GM18868 (cell line): ENCODE data around the gene PLEKHG2.
"Not testable (repeated sequence)": the region's sequence is repeated elsewhere in the genome, so short reads cannot be mapped to it uniquely, and the experiment has no call there.

Experiments used
- ATAC-seq: cut with Tn5 transposase; IDR thresholded peaks from one replicate; pipeline ENCODE4 v1.9.1; 2021; ENCODE audit warnings: mild to moderate bottlenecking, moderate library complexity; ENCODE audit not compliant: unreplicated experiment

Gene PLEKHG2

DNA sequence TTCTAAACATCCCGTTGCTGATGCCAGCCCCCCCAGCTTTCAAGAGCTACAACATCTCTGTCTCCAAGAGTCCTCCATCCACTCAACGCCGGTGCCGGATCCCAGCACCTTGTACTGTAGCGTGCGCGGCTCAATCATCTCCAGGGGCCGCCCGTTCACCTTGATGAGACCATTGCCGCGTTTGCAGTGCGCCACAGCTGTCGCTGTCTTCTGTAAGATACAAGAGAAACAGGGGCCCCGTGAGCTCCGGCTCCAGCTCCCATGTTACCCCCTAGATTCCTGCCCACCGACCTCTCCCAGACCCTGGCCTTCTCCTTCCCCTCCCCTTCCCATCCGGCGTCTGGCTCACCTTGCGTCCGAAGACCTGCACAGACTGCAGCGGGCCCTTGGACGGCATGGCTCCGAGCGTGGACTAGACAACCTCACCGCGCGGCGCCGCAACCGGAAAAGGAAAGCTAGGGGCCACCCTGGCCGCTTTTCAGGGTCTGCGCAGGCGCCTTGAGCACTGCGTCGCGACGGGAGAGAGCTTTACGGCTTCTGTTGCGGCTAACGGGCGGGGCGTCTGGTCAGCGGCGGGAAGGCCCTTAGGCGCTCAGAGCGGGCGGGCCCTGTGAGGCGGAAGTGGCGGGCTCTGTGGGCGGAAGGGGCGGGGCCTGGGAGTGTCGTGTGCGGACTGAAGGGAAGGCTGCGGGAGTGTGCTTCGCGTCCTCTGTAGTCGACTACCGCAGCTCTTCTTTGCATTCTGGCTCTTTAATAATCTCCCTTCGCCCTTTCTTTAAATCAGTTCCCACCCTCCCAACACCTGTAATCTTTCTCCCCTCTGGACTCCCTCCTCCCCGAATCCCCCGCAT is 23.3 kb downstream of the PLEKHG2 start, which contains the start of gene RPS16:
TSS of gene RPS16 (minus strand) at position 451 of the 851 bp plus-strand sequence. CDS start at position 397, 54 bp downstream.
- ATAC-seq: peak; percentile 83

DNA sequence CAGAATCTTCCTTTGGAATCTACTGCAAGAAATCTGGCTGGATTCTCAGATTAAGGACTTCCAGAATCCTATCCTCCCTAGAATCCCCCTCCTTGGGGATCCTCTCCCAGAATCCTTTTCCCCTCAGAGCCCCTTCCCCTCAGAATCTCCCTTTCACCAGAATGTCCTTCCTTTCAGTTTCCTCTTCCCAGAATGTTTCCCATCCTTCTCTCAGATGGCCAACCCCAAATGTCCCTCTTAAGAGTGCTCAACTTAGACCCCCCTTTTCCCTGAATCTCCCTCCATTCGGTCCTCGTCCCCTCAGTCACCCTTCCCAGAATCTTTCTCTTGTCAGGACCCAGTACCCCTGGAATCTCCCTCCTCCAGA is 23.9 kb downstream of the PLEKHG2 start:
- no peak for ATAC-seq

DNA sequence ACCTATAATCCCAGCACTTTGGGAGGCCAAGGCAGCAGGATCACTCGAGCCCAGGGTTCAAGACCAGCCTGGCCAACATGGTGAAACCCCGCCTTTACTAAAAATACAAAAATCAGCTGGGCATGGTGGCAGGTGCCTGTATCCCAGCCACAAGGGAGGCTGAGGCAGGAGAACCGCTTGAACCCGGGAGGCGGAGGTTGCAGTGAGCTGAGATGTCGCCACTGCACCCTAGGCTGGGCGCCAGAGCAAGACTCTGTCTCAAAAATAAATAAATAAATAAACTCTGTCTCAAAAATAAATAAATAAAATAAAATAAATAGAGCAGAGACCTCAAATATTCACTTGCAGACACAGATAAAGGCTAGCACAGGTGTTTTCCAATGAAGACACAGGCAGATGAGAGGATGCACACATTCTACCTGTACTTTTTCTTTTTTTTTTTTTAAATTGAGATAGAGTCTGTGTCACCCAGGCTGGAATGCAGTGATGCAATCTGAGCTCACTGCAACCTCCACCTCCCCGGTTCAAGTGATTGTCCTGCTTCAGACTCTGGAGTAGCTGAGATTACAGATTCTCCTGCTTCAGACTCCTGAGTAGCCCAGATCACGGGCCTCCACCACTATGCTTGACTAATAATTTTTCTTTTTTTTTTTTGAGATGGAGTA is 25.9 kb downstream of the PLEKHG2 start:
- no peak for ATAC-seq

DNA sequence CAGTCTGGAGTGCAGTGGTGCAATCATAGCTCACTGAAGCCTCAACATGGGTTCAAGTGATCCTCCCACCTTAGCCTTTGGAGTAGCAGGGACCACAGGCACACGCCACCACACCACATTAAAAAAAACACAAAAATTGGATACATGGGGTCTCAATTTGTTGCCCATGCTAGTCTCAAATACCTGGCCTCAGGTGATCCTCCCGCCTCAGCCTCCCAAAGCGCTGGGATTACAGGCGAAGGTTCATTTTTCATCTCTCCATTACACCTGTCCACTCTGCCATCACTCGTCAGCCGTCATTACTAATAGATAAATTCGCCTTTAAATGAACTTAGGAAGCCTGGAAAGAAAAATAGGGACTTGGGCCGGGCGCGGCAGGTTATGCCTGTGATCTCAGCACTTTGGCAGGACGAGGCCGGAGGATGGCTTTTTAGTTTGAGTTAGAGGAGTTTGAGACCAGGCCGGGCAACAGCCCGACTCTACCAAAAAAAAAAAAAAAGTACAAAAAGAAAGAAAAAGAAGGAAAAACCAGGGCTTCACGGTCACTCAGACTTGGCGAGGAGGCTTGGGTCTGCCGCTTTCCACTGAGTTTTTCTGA is 32.2 kb downstream of the PLEKHG2 start:
- no peak for ATAC-seq

DNA sequence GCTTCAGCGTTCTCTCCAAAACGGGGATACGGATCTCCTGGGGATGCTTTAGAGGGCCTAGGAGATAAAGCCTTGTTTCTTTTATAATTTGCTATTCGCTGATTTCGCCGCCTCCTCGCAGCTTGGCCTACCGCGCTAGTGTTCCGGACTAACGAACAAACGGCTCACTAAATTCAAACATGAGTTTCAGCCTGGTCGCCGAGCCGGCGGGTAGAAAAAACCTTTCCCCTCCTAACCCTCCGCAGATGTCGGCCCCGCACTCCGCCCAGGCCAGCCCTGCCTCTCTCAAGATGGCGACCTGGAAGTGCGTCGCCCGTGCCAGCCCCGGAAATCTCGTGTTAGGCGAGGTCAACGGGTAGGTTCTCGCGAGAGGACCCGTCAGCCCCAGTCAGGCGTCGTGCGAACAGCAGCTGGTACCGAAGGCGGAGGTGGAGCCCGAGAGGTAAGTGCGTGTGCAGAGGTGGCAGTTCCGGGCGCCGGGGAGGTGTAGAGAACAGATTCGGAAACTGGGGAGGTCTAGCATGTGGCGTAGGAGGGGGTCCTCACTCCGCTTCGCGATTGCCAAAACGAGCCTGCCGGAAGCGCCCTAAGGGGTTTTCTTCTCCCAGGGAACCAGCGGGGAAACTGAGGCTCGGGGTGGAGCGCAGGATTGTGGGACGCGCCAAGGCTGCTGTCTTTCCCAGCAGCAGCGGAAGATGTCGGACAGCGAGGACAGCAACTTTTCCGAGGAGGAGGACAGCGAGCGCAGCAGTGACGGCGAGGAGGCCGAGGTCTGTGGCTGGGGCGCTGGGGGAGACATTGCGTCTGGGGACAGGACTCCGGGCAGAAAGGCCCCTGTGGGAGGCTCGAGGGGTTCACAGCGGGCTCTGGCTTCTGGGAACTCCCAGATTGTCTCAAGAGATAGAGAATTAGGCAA is 33.0 kb downstream of the PLEKHG2 start, which contains the start of gene SUPT5H:
TSS of gene SUPT5H (plus strand) at position 387 of the 916 bp plus-strand sequence. CDS start at position 696, 309 bp downstream.
- ATAC-seq: peak; percentile 80

DNA sequence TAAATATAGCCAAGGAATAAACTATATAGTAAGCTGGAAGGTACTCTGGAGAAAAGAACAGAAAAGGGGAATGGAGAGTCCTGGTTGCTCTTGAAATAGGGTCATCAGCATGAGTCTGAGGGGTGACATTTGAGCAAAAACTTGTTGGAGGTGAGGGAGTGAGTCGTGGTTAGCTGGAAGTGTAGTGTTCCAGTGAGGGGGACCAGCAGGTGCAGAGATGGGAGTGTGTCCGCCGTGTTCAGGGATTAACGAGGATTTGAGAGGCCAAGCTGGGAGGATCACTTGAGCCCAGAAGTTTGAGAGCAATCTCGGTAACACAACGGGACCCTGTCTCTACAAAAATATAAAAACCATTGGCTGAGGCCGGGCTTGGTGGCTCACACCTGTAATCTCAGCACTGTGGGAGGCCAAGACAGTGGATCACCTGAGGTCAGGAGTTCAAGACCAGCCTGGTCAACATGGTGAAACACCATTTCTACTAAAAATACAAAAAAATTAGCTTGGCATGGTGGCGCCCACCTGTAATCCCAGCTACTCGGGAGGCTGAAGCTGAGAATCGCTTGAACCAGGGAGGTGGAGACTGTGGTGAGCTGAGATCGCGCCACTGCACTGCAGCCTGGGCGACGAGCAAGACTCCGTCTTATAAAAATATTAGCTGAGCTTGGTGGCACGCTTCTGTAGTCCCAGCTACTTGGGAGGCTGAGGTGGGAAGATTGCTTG is 34.1 kb downstream of the PLEKHG2 start:
- no peak for ATAC-seq

DNA sequence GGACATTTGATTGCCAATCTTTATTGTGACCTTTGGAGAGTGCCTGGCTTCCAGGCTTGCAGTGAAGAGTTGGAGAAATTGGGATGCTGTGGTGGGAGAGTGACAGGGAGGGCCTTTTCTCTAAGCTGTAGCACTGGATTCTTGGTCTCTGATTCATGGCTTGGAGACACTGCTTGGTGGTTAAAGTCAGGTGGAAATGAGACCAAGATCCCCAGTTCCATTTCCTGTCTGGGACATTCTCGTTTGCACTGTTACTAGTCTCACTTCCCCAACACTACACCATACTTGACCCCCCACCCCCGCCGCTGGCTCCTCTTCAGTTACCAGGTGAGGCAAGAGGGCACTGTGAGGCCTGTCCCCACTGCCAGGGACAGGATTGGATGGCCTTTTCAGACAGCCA is 35.8 kb downstream of the PLEKHG2 start:
- no peak for ATAC-seq

DNA sequence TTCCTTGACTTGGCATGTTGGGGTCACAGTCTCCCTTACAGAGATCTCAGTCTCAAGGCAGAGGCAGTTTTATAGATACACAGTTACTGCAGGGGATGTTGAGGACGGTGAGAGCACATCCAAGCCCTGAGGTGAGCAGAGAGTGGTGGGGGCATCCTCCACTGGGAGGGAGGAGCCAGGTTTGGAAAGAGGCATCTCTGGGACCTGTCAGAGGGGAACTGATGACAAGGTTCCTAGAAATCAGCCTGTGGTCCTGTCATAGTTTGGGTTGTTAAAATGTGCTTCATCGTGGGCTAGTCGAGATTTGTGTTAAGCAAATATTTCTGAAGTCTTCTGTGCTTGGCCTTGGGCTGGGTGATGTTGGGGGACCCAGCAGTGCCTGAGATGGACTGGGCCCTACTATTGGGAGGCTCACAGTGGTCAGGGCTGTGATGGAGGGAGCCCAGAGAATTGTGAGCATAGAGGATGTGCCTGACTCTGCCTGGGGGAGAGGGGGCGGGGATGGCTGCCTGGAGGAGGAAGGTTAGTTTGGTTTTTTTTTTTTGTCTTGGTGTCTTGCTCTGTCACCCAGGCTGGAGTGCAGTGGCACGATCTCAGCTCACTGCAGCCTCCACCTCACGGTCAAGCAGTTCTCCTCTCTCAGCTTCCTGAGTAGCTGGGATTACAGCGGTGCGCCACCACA is 36.8 kb downstream of the PLEKHG2 start:
- ATAC-seq: no peak

DNA sequence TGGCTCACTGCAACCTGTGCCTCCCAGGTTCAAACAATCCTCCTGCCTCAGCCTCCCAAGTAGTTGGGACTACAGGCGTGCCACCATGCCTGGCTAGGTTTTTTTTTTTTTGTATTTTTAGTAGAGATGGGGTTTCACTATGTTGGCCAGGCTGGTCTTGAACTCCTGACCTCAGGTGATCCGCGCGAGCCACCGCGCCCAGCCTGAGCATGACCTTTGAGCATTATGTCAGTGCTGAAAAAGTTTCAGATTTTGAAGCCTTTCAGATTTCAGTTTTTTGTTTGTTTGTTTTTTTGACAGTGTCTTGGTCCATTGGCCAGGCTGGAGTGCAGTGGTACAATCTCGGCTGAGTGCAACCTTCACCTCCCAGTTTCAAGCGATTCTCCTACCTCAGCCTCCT is 38.8 kb downstream of the PLEKHG2 start:
- ATAC-seq: not testable (repeated sequence)

DNA sequence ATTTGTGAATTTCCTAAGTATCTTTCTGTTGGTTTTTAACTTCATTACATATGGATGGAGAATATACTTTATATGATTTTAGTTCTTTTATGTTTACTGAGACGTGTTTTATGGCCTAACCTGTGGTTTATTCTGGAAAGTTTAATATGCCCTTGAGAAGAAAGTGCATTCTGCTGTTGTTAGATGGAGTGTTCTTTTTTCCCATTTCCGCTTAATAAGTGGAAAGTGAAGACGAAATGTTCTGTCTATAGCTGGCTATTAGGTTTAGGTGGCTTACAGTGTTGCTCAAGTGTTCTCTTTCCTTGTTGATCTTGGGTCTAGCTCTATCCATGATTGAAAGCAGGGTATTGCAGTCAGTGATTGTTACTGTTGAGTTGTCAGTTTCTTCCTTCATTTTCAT is 50.9 kb downstream of the PLEKHG2 start:
- no peak for ATAC-seq

DNA sequence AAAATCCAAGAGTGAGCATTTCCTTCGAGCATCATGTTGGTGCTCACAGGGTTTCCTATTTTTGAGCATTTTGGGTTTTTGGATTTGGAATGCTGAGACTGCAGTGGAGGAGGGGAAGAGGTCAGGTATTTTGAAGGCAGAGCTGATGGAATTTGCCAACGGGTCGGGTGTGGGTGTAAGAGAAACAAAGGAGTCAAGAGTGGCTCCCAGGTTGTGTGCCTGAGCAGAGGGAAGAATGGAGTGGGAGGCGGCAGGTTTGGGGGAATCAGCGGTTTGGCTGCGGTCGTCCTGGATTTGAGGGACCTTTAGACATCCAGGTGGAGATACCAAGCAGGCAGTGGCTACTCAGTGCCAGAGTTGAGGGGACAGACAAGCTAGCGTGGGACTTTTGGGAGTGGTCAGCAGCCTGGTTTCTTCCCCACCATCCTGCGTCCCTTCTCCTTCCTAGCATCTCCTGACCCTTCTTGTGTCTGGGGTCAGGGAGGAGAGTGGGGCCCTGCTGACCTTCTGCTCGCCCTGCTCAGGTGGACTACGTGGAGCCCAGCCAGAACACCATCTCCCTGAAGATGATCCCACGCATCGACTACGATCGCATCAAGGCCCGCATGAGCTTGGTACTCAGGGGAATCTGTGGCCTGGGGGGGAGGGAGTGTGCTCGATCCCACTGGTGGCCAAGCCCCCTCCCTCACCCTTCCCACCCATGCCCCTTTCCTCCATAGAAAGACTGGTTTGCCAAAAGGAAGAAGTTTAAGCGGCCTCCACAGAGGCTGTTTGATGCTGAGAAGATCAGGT is 53.7 kb downstream of the PLEKHG2 start:
- ATAC-seq: no peak

DNA sequence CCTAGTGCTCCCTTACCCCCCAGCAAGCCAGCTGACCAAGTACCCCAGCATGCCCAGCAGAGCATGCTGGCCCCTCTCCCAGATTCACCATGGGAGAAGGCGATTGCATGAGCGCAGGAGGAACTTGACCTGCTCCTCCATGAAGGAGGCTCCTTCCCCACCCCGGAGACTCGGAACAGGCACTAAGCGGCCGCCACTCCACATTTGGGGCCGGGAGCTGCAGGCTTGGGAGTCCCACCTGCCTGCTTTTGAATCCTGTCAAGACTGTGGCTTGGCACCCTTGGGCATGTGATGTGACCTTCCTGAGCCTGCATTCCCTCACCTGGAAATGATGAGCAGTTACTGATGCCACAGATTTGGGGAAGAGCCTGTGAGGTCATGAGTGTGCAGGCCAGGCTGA is 55.5 kb downstream of the PLEKHG2 start:
- no peak for ATAC-seq

DNA sequence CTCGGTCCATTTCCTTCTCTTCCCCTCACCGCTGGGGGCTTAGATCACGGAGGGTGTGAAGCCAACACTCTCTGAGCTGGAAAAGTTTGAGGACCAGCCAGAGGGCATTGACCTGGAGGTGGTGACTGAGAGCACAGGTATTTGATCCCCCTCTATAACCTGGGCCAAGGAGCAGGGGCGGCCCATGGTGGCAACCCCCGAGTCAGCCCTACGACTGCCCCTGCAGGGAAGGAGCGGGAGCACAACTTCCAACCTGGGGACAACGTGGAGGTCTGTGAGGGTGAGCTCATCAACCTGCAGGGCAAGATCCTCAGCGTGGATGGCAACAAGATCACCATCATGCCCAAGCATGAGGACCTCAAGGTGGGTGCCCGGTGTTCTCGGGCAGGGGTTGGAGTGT is 56.6 kb downstream of the PLEKHG2 start:
- ATAC-seq: no peak

DNA sequence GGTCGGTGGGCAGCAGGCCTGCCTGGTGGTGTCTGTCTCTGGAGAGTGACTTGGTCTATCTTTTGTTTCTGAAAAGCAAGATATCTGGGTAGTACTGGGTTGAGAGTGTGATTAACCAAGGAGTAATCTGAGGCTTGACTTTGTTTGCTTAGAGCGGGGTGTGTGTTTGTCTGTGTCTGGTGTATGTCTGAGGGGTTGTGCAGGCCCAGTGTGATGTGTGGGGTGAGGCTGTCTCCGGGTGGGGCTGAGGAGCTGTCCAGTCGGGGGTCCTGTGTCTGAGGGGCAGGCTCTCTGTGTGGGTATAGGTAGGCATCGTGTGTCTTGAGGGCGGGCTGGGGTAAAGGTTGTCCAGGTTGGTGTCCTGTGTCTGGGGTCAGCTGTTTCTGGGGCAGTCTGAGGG is 57.1 kb downstream of the PLEKHG2 start:
- no peak for ATAC-seq

DNA sequence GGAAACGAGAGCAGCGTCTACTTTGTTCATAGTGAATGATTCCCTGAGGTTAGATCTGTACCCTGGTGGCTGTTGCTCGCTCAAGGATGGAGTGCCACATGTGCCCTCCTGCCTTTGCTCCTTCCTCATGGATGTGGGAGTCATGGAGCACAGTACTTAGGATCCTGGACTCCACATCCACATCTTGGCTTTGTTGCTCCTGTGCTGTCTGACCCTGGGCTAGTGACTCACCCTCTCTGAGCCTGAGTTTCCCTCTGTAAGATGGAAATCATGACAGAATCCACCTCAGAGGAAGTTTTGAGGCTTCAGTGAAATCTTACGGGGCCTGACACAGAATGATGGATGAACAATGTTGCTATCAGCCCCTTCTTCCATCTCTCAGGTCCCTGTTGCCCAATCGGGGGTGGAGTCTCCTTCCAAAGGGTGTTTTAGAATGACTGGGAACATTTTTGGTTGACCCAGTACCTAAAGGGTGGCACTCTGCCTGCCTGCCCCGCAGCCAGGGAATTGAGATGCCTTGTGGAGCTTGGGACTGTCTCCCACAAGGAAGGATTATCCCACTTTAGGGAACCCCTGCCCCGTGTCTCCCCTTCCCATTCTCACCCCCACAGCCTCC is 58.4 kb downstream of the PLEKHG2 start:
- no peak for ATAC-seq

DNA sequence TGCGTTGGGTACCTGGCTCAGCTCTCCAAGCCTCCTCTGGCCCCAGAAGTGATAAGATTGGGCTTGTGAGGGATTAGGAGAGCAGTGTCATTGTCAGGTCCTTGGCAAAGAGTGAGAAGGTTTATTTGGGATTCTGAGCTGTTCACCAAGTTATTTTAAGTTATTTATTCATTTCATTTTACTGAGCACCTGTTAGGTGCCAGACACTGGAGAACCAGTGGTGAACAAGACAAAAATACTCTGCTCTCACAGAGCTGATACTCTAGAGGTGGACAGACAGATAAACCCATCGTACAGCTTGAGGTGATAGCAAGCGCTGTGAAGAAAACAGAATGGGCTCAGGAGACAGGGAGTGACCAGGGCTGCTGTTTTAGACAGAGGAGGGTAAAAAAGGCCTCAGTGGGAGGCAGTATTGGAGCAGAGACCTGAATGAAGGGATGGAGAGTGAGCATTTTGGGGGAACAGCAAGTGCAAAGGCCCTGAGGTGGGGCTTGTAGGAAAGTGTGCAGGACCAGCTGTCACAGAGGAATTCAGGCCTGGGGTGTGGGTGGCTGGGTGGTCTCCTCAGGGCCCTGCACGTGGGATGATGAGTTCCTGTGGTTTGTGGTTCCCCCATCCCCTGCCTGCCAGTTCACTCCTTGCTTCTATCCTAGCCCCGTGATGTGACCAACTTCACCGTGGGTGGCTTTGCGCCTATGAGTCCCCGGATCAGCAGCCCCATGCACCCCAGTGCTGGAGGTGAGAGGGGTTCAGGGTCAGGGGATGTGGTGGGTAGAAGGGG is 59.5 kb downstream of the PLEKHG2 start:
- no peak for ATAC-seq

DNA sequence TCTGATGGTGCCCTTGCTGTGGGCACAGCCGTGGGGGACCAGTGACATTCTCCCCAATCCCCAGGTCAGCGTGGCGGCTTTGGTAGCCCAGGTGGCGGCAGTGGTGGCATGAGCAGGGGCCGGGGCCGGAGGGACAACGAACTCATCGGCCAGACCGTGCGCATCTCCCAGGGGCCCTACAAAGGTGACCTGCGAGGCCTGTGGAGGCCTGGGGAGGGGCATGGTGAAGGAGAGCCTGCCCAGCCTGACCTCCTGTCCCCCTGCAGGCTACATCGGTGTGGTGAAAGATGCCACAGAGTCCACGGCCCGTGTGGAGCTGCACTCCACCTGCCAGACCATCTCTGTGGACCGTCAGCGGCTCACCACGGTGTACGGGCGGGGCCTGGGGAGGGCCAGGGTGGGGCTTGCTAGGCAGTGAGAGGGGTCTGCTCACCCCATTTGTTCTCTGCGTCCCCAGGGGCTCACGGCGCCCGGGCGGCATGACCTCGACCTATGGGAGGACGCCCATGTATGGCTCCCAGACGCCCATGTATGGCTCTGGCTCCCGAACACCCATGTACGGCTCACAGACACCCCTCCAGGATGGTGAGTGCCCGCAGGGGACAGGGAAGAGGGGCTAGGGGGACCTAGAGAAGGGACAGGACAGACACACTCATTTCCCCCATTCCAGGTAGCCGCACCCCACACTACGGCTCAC is 60.4 kb downstream of the PLEKHG2 start:
- no peak for ATAC-seq
